Motor neuron (in vitro differentiated cells): Measurements from ENCODE around the gene IL19. TPM values are rescaled to one million over a fixed set of nuclear protein-coding genes. Genes with fewer than 3 reads are reported as not detected.

ENCODE experiments used
- ATAC-seq, 8 experiments: fragments of 200-7000 bp; cut with Tn5 transposase; replicated peaks in 6 of 8; 2 replicates each; pipeline ENCODE4 v1.8.0; 2021; ENCODE audit warnings: mild to moderate bottlenecking in 8 of 8, moderate library complexity in 8 of 8
- H3K27ac ChIP-seq, 2 donors: fragments of 250-450 bp; sonication (Bioruptor Pico); 2 replicates each; pipeline ENCODE4 v1.9.0; 2021; ENCODE audit warnings: antibody characterized with exemption in 2 of 2, mild to moderate bottlenecking in 2 of 2, moderate library complexity in 1 of 2
- H3K4me1 ChIP-seq, 2 donors: fragments of 250-450 bp; sonication (Bioruptor Pico); replicated peaks in 1 of 2; 2 replicates each; pipeline ENCODE4 v1.6.1; 2021; ENCODE audit warnings: antibody characterized with exemption in 2 of 2, mild to moderate bottlenecking in 2 of 2, moderate library complexity in 1 of 2
- H3K4me3 ChIP-seq, 5 donors: fragments of 250-450 bp; sonication (Bioruptor Pico); 2 replicates each; pipeline ENCODE4 v1.9.0; 2021; ENCODE audit warnings: antibody characterized with exemption in 5 of 5, mild to moderate bottlenecking in 5 of 5, moderate library complexity in 4 of 5
- WGBS, 10 experiments: fragments of 450-650 bp; shearing (Covaris generic); methylation state at CpG; one replicate each; pipeline ENCODE4 v1.0.0; 2022; 5-methylcytosine and 5-hydroxymethylcytosine counted together
- in situ Hi-C, 9 experiments: fragments of 400-800 bp; cut with MboI; loops; one replicate each; pipeline ENCODE4 v1.15.0; 2021; ENCODE audit warnings: low sequenced_read_pairs in 9 of 9, low pct_unique_long_range_greater_than_20kb in 2 of 9; ENCODE audit not compliant: unreplicated experiment in 9 of 9
- total RNA-seq, 8 experiments: library from RNA; unstranded; fragments of 300-600 nt; gene quantifications; 2 replicates each; pipeline versions ENCODE4 v1.2.3 to v1.2.4, GENCODE V29; 2022

The IL19 gene
- total RNA-seq, 8 experiments from 2014 or later = 0.27 to 2.5 (median 0.81) TPM; not detected in 3

DNA sequence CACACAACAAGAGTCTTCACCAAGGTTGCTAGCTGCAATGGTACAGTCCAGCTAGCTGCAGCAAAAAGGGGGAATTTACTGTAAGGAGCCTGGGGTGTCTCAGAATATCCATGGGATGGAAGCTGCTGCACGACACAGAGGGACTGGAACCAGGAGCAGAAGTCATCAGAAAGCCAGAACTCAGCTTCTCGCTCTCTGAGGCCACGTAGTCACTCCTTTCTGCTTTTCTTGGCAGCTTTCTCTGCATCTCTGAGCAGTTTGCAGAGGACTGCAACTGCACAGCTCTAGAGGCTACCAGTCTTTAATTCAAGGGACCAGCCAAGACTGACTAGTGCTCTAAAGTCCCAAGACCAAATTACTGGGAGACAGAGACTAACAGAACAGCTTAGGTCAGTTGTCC lies 28.7 kb downstream of the IL19 start:
- Histone ChIP-seq H3K4me1 (no peaks in the 10 kb centered on the region), H3K4me3 (no peak overlapping the region), H3K27ac (no peak overlapping the region)
- in situ Hi-C loops = no loop called here
- ATAC-seq = no peak
- WGBS, 10 experiments = 17 to 84% (median 80%) methylated on average over 1 to 3 of the region's 3 CpGs; no CpG with 5 or more reads in 3 of the 10 experiments

GRCh38 chr1:206800411-206800810 lies 29.8 kb downstream of the IL19 start:
- WGBS, 10 experiments = 52 to 100% (median 82%) methylated on average over 1 to 3 of the region's 3 CpGs; no CpG with 5 or more reads in 2 of the 10 experiments

GRCh38 chr1:206800891-206801290 lies 30.3 kb downstream of the IL19 start:
- ATAC-seq = no peak
- H3K4me3 ChIP-seq = no peak overlapping the region
- 20 to 90% (median 71%) methylated on average over 1 to 3 of the region's 3 CpGs; no CpG with 5 or more reads in 3 of the 10 experiments for WGBS, 10 experiments
- in situ Hi-C loops = loop anchor here in 1 of 9 experiments (10.0 kb wide), 1 partner anchor 114 kb away; no protein-coding TSS in a partner anchor
- H3K27ac ChIP-seq = no peak overlapping the region
- H3K4me1 ChIP-seq = no peaks in the 10 kb centered on the region

More at GRCh38 chr1:206800411-206800810, 29.8 kb downstream of the IL19 start:
- in situ Hi-C loops = loop anchor here in 1 of 9 experiments (10.0 kb wide), 1 partner anchor 114 kb away; no protein-coding TSS in a partner anchor
- no peak for ATAC-seq
- no peaks in the 10 kb centered on the region for H3K4me1 ChIP-seq
- no peak overlapping the region for H3K4me3 ChIP-seq
- H3K27ac ChIP-seq = no peak overlapping the region

GRCh38 chr1:206801467-206801866 lies 30.9 kb downstream of the IL19 start:
- in situ Hi-C loops = loop anchor here in 1 of 9 experiments (10.0 kb wide), 1 partner anchor 113 kb away; no protein-coding TSS in a partner anchor
- ATAC-seq = no peak
- 88 to 100% (median 100%) methylated on average over 1 of the region's 1 CpG; no CpG with 5 or more reads in 4 of the 10 experiments for WGBS, 10 experiments

DNA sequence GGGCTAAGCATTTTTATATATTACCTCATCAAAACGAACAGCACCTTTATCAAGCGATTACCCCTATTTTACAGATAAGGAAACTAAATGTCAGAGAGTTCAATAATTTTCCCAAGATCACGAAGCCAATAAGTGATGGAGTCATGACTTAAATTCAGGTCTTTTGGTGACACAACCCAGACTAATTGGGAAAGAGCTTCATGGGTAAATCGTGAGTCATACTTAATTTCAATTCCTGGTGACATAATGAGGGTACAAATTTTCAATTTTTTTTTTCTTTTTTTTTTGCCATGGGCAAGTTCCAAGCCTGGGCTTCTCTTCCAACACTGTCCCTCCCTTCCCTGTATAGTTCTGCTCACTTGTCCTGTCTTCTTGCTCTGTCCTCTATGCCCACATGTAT lies 31.8 kb downstream of the IL19 start:
- Histone ChIP-seq H3K4me1 (no peaks in the 10 kb centered on the region), H3K4me3 (no peak overlapping the region), H3K27ac (no peak overlapping the region)
- in situ Hi-C loops = loop anchor here in 1 of 9 experiments (10.0 kb wide), 1 partner anchor 112 kb away; no protein-coding TSS in a partner anchor
- WGBS, 10 experiments = 0 to 88% (median 60%) methylated on average over 1 to 4 of the region's 4 CpGs
- peak in 1 of 8 experiments; percentile 45 for ATAC-seq

More at GRCh38 chr1:206801467-206801866, 30.9 kb downstream of the IL19 start:
- no peak overlapping the region for H3K4me3 ChIP-seq
- H3K4me1 ChIP-seq = no peaks in the 10 kb centered on the region
- no peak overlapping the region for H3K27ac ChIP-seq

DNA sequence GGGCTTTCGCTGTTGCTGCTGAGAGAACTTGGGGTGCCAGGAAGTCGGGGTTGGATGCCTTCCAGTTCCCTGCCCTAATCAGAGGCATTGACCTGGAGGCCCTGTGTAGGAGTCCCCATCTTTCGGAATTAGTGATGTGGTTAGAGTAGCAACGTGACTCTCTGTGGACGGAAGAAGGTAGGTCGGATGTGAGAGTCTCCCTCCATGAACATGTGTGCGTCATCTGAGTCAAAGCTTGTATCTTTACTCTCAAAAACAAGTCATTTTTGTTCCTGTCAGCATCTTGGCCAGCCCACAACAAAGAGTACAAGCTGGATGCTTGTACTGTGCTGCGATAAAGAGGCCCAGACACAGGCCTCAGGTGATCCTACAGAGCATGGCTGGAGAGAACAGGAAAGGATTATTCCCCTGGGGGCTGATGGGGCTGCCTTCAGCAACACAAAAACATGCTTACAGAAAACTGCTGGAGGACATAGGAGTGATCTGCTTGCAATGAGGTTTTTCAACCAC lies 32.7 kb downstream of the IL19 start:
- in situ Hi-C loops = loop anchor here in 1 of 9 experiments (10.0 kb wide), 1 partner anchor 112 kb away; no protein-coding TSS in a partner anchor
- peak in 3 of 8 experiments; percentile 42 to 69 (median 65) for ATAC-seq
- Histone ChIP-seq H3K4me3 (no peak overlapping the region), H3K27ac (no peak overlapping the region), H3K4me1 (no peaks in the 10 kb centered on the region)
- 60 to 100% (median 85%) methylated on average over 1 to 8 of the region's 8 CpGs; no CpG with 5 or more reads in 1 of the 10 experiments for WGBS, 10 experiments

GRCh38 chr1:206804156-206804737 lies 33.7 kb downstream of the IL19 start:
- ATAC-seq = no peak
- in situ Hi-C loops = loop anchor here in 1 of 9 experiments (10.0 kb wide), 1 partner anchor 111 kb away; no protein-coding TSS in a partner anchor
- Histone ChIP-seq H3K27ac (no peak overlapping the region), H3K4me1 (no peaks in the 10 kb centered on the region), H3K4me3 (no peak overlapping the region)
- 20 to 100% (median 56%) methylated on average over 1 of the region's 1 CpG; no CpG with 5 or more reads in 4 of the 10 experiments for WGBS, 10 experiments

DNA sequence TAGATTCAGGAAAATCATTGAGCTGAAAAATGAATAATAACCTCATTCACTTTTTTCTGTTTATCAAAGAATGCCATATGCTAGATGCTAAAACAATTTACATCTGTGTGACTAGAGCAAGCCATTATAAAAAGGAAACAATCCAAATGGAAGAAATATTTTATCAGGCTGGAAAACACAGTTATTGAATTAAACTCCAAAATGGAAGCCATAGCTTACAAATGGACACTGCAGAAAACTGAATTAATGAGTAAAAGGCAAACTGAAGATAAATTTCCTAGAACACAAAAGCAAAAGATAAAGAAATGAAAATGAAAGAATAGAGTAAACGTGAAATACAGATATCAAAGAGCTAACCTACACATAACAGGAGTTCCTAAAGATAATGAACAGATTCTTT lies 34.8 kb downstream of the IL19 start:
- Histone ChIP-seq H3K4me1 (no peaks in the 10 kb centered on the region), H3K27ac (no peak overlapping the region), H3K4me3 (no peak overlapping the region)
- WGBS, 10 experiments = 10 to 88% (median 69%) methylated on average over 1 of the region's 1 CpG; no CpG with 5 or more reads in 2 of the 10 experiments
- ATAC-seq = no peak
- in situ Hi-C loops = loop anchor here in 1 of 9 experiments (10.0 kb wide), 1 partner anchor 109 kb away; no protein-coding TSS in a partner anchor

DNA sequence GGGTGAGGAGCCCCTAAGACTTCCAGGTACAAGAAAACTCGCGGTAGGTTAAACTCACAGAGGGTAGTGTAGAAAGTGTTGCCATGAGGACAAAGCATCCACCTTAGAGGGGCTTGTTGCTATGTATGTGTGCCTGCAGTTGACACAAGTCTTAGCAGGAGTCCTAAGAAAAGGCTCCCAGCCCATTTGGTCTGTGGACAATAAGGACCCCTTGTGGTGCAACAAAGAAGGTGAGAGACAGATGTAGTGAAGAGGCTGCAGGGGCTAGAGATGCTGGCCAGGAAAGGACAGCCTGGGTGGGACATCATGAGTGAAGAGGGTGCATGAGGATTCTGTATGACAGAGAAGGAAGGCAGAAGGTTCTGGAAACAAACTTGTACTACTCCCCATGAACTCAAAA lies 38.0 kb downstream of the IL19 start:
- WGBS, 10 experiments = 65 to 100% (median 89%) methylated on average over 2 of the region's 2 CpGs; no CpG with 5 or more reads in 4 of the 10 experiments
- Histone ChIP-seq H3K4me1 (no peaks in the 10 kb centered on the region), H3K27ac (no peak overlapping the region), H3K4me3 (no peak overlapping the region)
- in situ Hi-C loops = loop anchor here in 1 of 9 experiments (10.0 kb wide), 1 partner anchor 106 kb away; no protein-coding TSS in a partner anchor
- ATAC-seq = peak; percentile 43 to 89 (median 72)

DNA sequence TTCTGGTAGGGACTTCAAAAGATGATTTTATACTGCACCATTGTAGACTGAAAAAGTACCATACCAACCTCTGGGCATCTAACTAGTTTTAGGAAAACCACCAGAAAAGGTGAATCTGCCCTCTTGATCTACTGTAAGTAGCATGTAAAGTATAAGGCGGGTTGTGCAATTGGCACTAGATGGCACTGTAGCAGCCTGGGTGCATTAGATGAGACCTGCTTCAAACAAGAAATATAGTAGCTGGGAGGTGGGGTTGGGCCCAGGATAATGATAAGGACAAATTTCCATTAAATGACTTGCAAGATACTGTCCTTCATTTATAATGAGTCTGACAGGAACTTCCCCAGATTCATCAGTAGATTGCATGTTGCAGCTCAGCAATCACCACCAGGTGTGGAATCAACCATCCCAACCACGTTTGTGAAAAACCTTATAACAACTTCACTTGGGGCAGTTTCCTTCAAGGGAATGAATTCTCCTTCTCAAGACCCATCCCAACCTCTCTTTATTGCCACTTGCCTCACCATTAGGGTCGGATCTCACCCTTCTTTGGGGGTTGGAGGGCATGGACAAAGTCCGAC lies 39.0 kb downstream of the IL19 start:
- H3K4me1 ChIP-seq = no peaks in the 10 kb centered on the region
- peak in 3 of 8 experiments; percentile 61 to 76 (median 71) for ATAC-seq
- H3K27ac ChIP-seq = no peak overlapping the region
- in situ Hi-C loops = loop anchor here in 1 of 9 experiments (10.0 kb wide), 1 partner anchor 105 kb away; no protein-coding TSS in a partner anchor
- 33 to 100% (median 65%) methylated on average over 1 to 4 of the region's 4 CpGs; no CpG with 5 or more reads in 2 of the 10 experiments for WGBS, 10 experiments
- H3K4me3 ChIP-seq = no peak overlapping the region

DNA sequence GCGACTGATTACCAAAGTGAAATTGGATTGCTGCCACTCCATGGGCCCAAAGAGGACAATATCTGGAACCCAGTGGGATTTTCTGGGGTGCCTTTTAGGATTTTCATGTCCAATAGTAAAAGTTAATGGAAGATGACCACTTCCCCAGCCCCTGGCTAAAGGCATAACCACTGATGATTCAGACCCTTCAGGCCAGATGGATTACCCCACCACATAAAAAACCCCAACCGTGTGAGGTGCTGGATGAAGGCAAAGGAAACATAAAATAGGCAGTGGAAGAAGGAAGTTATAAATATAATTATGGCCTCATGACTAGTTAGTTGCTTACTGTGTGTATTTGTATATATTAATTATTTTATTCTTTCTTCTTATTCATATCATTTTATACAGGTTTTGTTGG lies 41.9 kb downstream of the IL19 start:
- 0 to 100% (median 75%) methylated on average over 1 to 2 of the region's 2 CpGs; no CpG with 5 or more reads in 1 of the 10 experiments for WGBS, 10 experiments
- Histone ChIP-seq H3K27ac (no peak overlapping the region), H3K4me1 (no peaks in the 10 kb centered on the region), H3K4me3 (no peak overlapping the region)
- ATAC-seq = no peak
- in situ Hi-C loops = no loop called here

- no peaks in the 10 kb centered on the region for H3K4me1 ChIP-seq
- in situ Hi-C loops = no loop called here
- 13 to 89% (median 58%) methylated on average over 1 to 2 of the region's 2 CpGs; no CpG with 5 or more reads in 2 of the 10 experiments for WGBS, 10 experiments
- no peak overlapping the region for H3K4me3 ChIP-seq
- ATAC-seq = peak in 2 of 8 experiments; percentile 64 to 75
- no peak overlapping the region for H3K27ac ChIP-seq
These were observed 44.3 kb downstream of the IL19 start for GRCh38 chr1:206814716-206815341.
